Measurements from ENCODE around the gene INHBC.

GRCh38 chr12:57454566-57455373, 20.2 kb downstream of the INHBC start, which contains the start of gene INHBE:
- TF ChIP-seq POLR2A (IDR thresholded peaks at IDR 0.05; ENCODE audit: low read length) (no peak), GATA1 (IDR thresholded peaks at IDR 0.05; ENCODE audit: low read depth, low read length) (no peak)

Measured in erythroblast (primary cell).